SU-DHL-6 (cell line): Measurements from ENCODE around the gene CMKLR1.

ENCODE experiments used
- H2AFZ ChIP-seq: fragments of 200-600 bp; sonication (generic); 2 replicates; pipeline ENCODE4 v1.6.1; 2014; ENCODE audit warnings: low read depth, mild to moderate bottlenecking, moderate library complexity, mixed read lengths, antibody characterized with exemption, low read length; ENCODE audit not compliant: severe bottlenecking
- H3F3A ChIP-seq: fragments of 200-600 bp; shearing (Covaris generic); 2 replicates; pipeline ENCODE4 v1.6.0; 2016; ENCODE audit warnings: antibody characterized with exemption, mild to moderate bottlenecking; ENCODE audit not compliant: insufficient read depth
- H3K27ac ChIP-seq: fragments of 200-600 bp; sonication (generic); 2 replicates; pipeline ENCODE4 v1.5.1; 2016; ENCODE audit warnings: low read depth, mild to moderate bottlenecking, low read length, moderate library complexity, mixed read lengths
- H3K27me3 ChIP-seq: fragments of 200-600 bp; sonication (generic), shearing (Covaris generic); 2 replicates; pipeline ENCODE4 v1.6.0; 2014; ENCODE audit warnings: mild to moderate bottlenecking, low read length
- H3K36me3 ChIP-seq: fragments of 200-600 bp; sonication (generic); 2 replicates; pipeline ENCODE4 v1.6.1; 2014; ENCODE audit warnings: mild to moderate bottlenecking, low read length, mixed read lengths
- H3K4me2 ChIP-seq: fragments of 300-600, 200-600 bp; shearing (Covaris generic), sonication (generic); 2 replicates; pipeline ENCODE4 v1.6.0; 2014; ENCODE audit warnings: low read length, low read depth, mild to moderate bottlenecking; ENCODE audit not compliant: poor library complexity, severe bottlenecking
- H3K4me3 ChIP-seq: fragments of 200-600 bp; sonication (generic); 2 replicates; pipeline ENCODE4 v1.5.1; 2014; ENCODE audit warnings: antibody characterized with exemption, low read length, mild to moderate bottlenecking, mixed read lengths; ENCODE audit not compliant: insufficient read depth, poor library complexity, severe bottlenecking
- H3K79me2 ChIP-seq: fragments of 200-600 bp; sonication (generic); 2 replicates; pipeline ENCODE4 v1.6.1; 2014; ENCODE audit warnings: mild to moderate bottlenecking, low read length, moderate library complexity; ENCODE audit not compliant: insufficient read depth
- H3K9ac ChIP-seq: fragments of 200-600 bp; sonication (generic); 2 replicates; pipeline ENCODE4 v1.7.0; 2014; ENCODE audit warnings: mild to moderate bottlenecking, low read length
- H3K9me2 ChIP-seq: fragments of 200-600 bp; sonication (generic); replicated peaks from 2 replicates; pipeline ENCODE4 v1.6.1; 2014; ENCODE audit warnings: low read length; ENCODE audit not compliant: insufficient read depth
- H3K9me3 ChIP-seq: fragments of 200-600 bp; sonication (generic); 2 replicates; pipeline ENCODE4 v1.6.1; 2014; ENCODE audit warnings: low read length, mixed read lengths; ENCODE audit not compliant: insufficient read depth
- H4K20me1 ChIP-seq: fragments of 200-600 bp; sonication (generic); 2 replicates; pipeline ENCODE4 v1.6.1; 2014; ENCODE audit warnings: low read depth, mild to moderate bottlenecking, antibody characterized with exemption, low read length, moderate library complexity, mixed read lengths
- CTCF ChIP-seq: fragments of 200-600 bp; sonication (generic); IDR thresholded peaks from one replicate; pipeline ENCODE4 v1.5.1; 2017; ENCODE audit warnings: antibody characterized with exemption, mild to moderate bottlenecking, low read length, moderate library complexity; ENCODE audit not compliant: insufficient read depth, poor library complexity, severe bottlenecking
- EZH2phosphoT487 ChIP-seq: fragments of 200-600 bp; sonication (generic), shearing (Covaris generic); conservative IDR thresholded peaks from 2 replicates; pipeline ENCODE4 v1.6.1; 2018; ENCODE audit warnings: mild to moderate bottlenecking, antibody characterized with exemption, low read length, moderate library complexity, mixed read lengths

CMKLR1 gene

DNA sequence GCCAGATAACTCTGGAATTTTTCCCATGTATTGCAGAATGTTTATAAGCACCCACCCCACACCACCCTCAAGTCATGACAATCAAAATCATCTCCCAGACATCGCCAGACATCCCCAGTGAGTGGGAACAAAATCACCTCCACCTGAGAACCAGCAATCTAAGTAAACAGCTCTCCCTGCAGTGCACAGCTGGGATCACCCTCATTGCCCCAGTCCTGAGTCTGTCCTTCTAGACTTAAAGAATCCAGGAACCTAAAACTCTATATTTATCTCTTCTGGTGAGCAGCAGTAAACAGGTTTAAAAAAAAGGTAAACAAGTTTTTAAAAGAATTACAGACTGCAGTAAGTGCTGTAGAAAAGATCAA, 43.3 kb upstream of the CMKLR1 start:
- Histone ChIP-seq H3K9me2 (no peaks in the 10 kb centered on the region), H3K4me2 (no peak overlapping the region), H3K27ac (no peak overlapping the region), H3K4me3 (no peak overlapping the region), H3K9me3 (no peaks in the 10 kb centered on the region), H3K36me3 (no peaks in the 10 kb centered on the region), H3K27me3 (no peaks in the 10 kb centered on the region), H2AFZ (no peak overlapping the region), H3F3A (no peaks in the 10 kb centered on the region), H4K20me1 (no peaks in the 10 kb centered on the region), H3K79me2 (no peaks in the 10 kb centered on the region), H3K9ac (no peak overlapping the region)
- no peak for TF ChIP-seq CTCF
- TF ChIP-seq EZH2phosphoT487, result no peak

GRCh38 chr12:108381787-108382436, 42.8 kb upstream of the CMKLR1 start:
- Histone ChIP-seq H4K20me1 (no peaks in the 10 kb centered on the region), H3K27ac (no peak overlapping the region), H3K27me3 (no peaks in the 10 kb centered on the region), H3K9ac (no peak overlapping the region), H3K4me2 (no peak overlapping the region), H2AFZ (no peak overlapping the region), H3F3A (no peaks in the 10 kb centered on the region), H3K4me3 (no peak overlapping the region), H3K36me3 (no peaks in the 10 kb centered on the region), H3K79me2 (no peaks in the 10 kb centered on the region), H3K9me3 (no peaks in the 10 kb centered on the region), H3K9me2 (no peaks in the 10 kb centered on the region)
- TF ChIP-seq EZH2phosphoT487 (no peak), CTCF (no peak)

DNA sequence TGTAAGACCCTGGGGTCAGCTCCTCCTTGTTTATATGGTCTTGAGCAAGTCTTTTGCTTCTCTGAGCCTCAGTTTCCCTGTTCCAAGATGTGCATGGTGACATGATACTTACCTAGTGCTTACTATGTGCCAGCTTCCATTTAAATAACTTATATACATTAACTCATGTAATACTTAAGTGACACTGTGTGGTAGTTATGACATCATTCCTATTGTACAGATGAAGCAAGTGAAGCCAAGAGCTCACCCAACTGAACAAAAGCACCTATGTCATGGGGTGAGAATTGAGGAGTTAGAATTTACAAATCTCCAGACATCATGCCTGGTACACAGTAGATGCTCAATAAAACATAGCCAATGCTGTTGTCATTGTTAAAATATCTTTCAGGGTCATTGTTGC, 41.3 kb upstream of the CMKLR1 start:
- Histone ChIP-seq H3K4me2 (no peak overlapping the region), H3K9me2 (no peaks in the 10 kb centered on the region), H2AFZ (no peak overlapping the region), H3K9me3 (no peaks in the 10 kb centered on the region), H3K79me2 (no peaks in the 10 kb centered on the region), H3K4me3 (no peak overlapping the region), H3K27me3 (no peaks in the 10 kb centered on the region), H3K27ac (no peak overlapping the region), H3F3A (no peaks in the 10 kb centered on the region), H3K36me3 (no peaks in the 10 kb centered on the region), H4K20me1 (no peaks in the 10 kb centered on the region), H3K9ac (no peak overlapping the region)
- no peak for TF ChIP-seq CTCF
- TF ChIP-seq EZH2phosphoT487, result no peak
